Measurements from ENCODE around the gene SHLD2. TPM values are rescaled to one million over a fixed set of nuclear protein-coding genes. Genes with fewer than 3 reads are reported as not detected.
"Not testable (repeated sequence)": the region's sequence is repeated elsewhere in the genome, so short reads cannot be mapped to it uniquely, and the experiment has no call there.

The SHLD2 gene
- total RNA-seq, 4 donors from 2014 or later: 12.7 to 31.7 (median 21.5) TPM

- Histone ChIP-seq H3K36me3 (peaks cover 0 to 100% (median 32%) of the 10 kb centered on the region in 3 donors), H3K27me3 (no peaks in the 10 kb centered on the region), H3K4me3 (no peak overlapping the region), H3K9me3 (no peaks in the 10 kb centered on the region), H3K27ac (no peak overlapping the region), H3K4me1 (no peaks in the 10 kb centered on the region)
- no peak for DNase-seq
- 93 to 94% methylated on average over 2 of the region's 2 CpGs for WGBS, 2 donors
- no peak for TF ChIP-seq POLR2A (IDR thresholded peaks at IDR 0.05)
- TF ChIP-seq CTCF (IDR thresholded peaks at IDR 0.05): no peak
- intact Hi-C loops (cut with DNase I): no loop called here
These were observed 28.8 kb upstream of the SHLD2 start for GRCh38 chr10:87066178-87066577.

DNA sequence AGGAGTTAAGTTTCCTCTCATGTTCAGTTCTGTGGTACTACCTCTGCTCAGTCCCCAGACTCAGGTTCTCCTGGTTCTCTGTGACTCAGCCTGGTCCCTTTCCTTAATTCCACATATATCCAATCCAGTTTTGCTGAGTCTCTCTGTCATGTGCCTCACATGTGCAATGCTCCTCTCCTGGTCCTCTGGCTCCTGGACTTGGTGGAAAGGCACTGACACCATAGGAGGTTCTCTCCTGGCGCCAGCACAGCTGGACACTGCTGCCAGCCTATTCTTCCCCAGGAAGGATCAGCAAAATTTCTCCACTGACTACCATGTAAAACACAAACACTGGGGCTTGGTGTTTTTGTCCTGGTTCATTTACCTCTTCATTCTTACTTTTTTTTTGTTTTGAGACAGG lies 28.1 kb upstream of the SHLD2 start:
- Histone ChIP-seq H3K4me1 (no peaks in the 10 kb centered on the region), H3K27me3 (no peaks in the 10 kb centered on the region), H3K4me3 (no peak overlapping the region), H3K27ac (no peak overlapping the region), H3K9me3 (no peaks in the 10 kb centered on the region), H3K36me3 (peaks cover 0 to 100% (median 25%) of the 10 kb centered on the region in 3 donors)
- WGBS, 2 donors: 86 to 100% methylated on average over 1 of the region's 1 CpG
- intact Hi-C loops (cut with DNase I): no loop called here
- no peak for TF ChIP-seq POLR2A (IDR thresholded peaks at IDR 0.05)
- no peak for TF ChIP-seq CTCF (IDR thresholded peaks at IDR 0.05)
- no peak for DNase-seq

- intact Hi-C loops (cut with DNase I): no loop called here
- H3K9me3 ChIP-seq: no peaks in the 10 kb centered on the region
- DNase-seq: no peak
- H3K4me3 ChIP-seq: no peak overlapping the region
- 86 to 100% methylated on average over 1 of the region's 1 CpG for WGBS, 2 donors
- no peak for TF ChIP-seq POLR2A (IDR thresholded peaks at IDR 0.05)
- no peak for TF ChIP-seq CTCF (IDR thresholded peaks at IDR 0.05)
- H3K27me3 ChIP-seq: no peaks in the 10 kb centered on the region
- peaks cover 0 to 100% (median 24%) of the 10 kb centered on the region in 3 donors for H3K36me3 ChIP-seq
- H3K4me1 ChIP-seq: no peaks in the 10 kb centered on the region
- no peak overlapping the region for H3K27ac ChIP-seq
These were observed 26.7 kb upstream of the SHLD2 start for GRCh38 chr10:87068281-87068680.

DNA sequence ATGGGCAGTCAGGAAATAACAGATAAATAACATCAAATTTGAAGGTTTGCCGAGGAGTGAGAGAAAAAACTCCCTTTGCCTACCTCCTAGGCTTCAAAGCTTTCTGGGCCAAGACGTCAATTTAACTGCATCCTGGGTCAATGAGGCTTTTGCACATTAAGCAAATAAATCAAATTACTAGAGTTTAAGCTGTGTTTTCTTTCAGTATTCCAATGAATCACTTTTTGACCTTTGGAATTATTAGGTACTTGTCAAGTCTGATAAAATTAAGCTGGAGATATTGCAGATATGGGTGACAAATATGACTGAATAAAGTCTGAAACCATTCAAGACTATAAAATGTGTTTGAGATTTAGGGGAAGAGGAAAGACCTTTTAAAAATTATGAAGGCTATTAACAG lies 22.6 kb upstream of the SHLD2 start:
- peaks cover 0 to 96% (median 23%) of the 10 kb centered on the region in 3 donors for H3K36me3 ChIP-seq
- DNase-seq: no peak
- H3K4me1 ChIP-seq: peaks cover 0 to 7% (median 0%) of the 10 kb centered on the region in 3 donors
- H3K4me3 ChIP-seq: no peak overlapping the region
- no peak overlapping the region for H3K27ac ChIP-seq
- H3K27me3 ChIP-seq: no peaks in the 10 kb centered on the region
- 73 to 84% methylated on average over 2 of the region's 2 CpGs for WGBS, 2 donors
- no peak for TF ChIP-seq POLR2A (IDR thresholded peaks at IDR 0.05)
- TF ChIP-seq CTCF (IDR thresholded peaks at IDR 0.05): no peak
- H3K9me3 ChIP-seq: no peaks in the 10 kb centered on the region
- intact Hi-C loops (cut with DNase I): no loop called here

GRCh38 chr10:87076421-87076820 lies 18.6 kb upstream of the SHLD2 start:
- Histone ChIP-seq H3K36me3 (peaks cover 0 to 57% (median 13%) of the 10 kb centered on the region in 3 donors), H3K4me1 (peaks cover 0 to 24% (median 0%) of the 10 kb centered on the region in 3 donors)
- H3K27me3 ChIP-seq; DNase-seq; H3K4me3 ChIP-seq; H3K27ac ChIP-seq; H3K9me3 ChIP-seq; intact Hi-C loops (cut with DNase I): not testable (repeated sequence)
- WGBS, 2 donors: 68 to 90% methylated on average over 2 of the region's 2 CpGs
